K562 (cell line): ENCODE data around the gene GPD2. TPM values are rescaled to one million over a fixed set of nuclear protein-coding genes. Genes with fewer than 3 reads are reported as not detected.

Source experiments
- ATAC-seq: fragments of 200-7000 bp; cut with Tn5 transposase; 3 replicates; pipeline ENCODE4 v1.9.1; 2020; ENCODE audit warnings: moderate library complexity
- BruUV-seq: library from RNA; stranded (reverse); fragments of 400-500 nt; replicated peaks from 2 replicates; lab custom pipeline; 2021; lab: Mats Ljungman, UMichigan
- CTCF ChIA-PET: fragments of 300-600 bp; formaldehyde crosslinking; extraction: SDS; loops from one replicate; lab custom pipeline; 2021; ENCODE audit warnings: low intra/inter-chr PET ratio; lab: Yijun Ruan, JAX
- POLR2A ChIA-PET: fragments of 300-600, 350-650 bp; sonication (Branson Sonifier 250); formaldehyde crosslinking; extraction: SDS; loops from one replicate; lab custom pipeline; 2021; ENCODE audit warnings: antibody characterized with exemption, inconsistent platforms; lab: Yijun Ruan, JAX
- DNase-seq, 4 experiments: peaks; one replicate each; pipeline versions ENCODE4 v3.0.0 to v3.0.0-alpha.2; 2011 to 2018; ENCODE audit warnings: low spot score in 3 of 4, mixed read lengths in 3 of 4; ENCODE audit errors: extremely low read depth in 1 of 4
- FAIRE-seq: peaks from 2 replicates; lab custom pipeline; 2011; peaks lifted over from hg19 to GRCh38; lab: Jason Lieb, UNC
- H2AFZ ChIP-seq: 2 replicates; pipeline ENCODE4 v1.6.0; 2011; ENCODE audit warnings: low read depth, low read length, control low read depth, inconsistent platforms
- H3K27ac ChIP-seq: fragments of 200-600 bp; 3 replicates; pipeline ENCODE4 v1.8.0; 2011; ENCODE audit warnings: low read depth, mild to moderate bottlenecking, control low read depth, inconsistent platforms, low read length, moderate library complexity, mixed read lengths; ENCODE audit errors: extremely low read depth
- H3K27me3 ChIP-seq, 2 experiments: fragments of 300-600 bp in 1 of 2; 2 replicates in 1 of 2; 3 replicates in 1 of 2; pipeline versions ENCODE4 v1.6.0 to v1.8.0; 2011; ENCODE audit warnings: inconsistent platforms in 2 of 2, low read length in 2 of 2, mild to moderate bottlenecking in 1 of 2, mixed read lengths in 1 of 2, moderate library complexity in 1 of 2; ENCODE audit not compliant: control insufficient read depth in 2 of 2, insufficient read depth in 2 of 2
- H3K36me3 ChIP-seq: fragments of 300-600 bp; 3 replicates; pipeline ENCODE4 v1.8.0; 2011; ENCODE audit warnings: mild to moderate bottlenecking, low read length, inconsistent platforms; ENCODE audit not compliant: control insufficient read depth, insufficient read depth
- H3K4me1 ChIP-seq, 2 experiments: fragments of 200-600 bp in 1 of 2; replicated peaks in 1 of 2; 2 replicates in 1 of 2; 3 replicates in 1 of 2; pipeline versions ENCODE4 v1.5.1 to v1.8.0; 2011; ENCODE audit warnings: inconsistent platforms in 2 of 2, low read length in 2 of 2, mild to moderate bottlenecking in 1 of 2, mixed read lengths in 1 of 2, moderate library complexity in 1 of 2; ENCODE audit not compliant: control insufficient read depth in 2 of 2, insufficient read depth in 2 of 2
- H3K4me2 ChIP-seq: 2 replicates; pipeline ENCODE4 v1.6.1; 2011; ENCODE audit warnings: low read length, control low read depth, inconsistent platforms, mixed read lengths; ENCODE audit not compliant: insufficient read depth
- H3K4me3 ChIP-seq: fragments of 200-600 bp; sonication (generic), shearing (Covaris generic); 2 replicates; pipeline ENCODE4 v1.5.1; 2016; ENCODE audit warnings: control low read depth, inconsistent platforms
- H3K79me2 ChIP-seq: fragments of 200-600 bp; 3 replicates; pipeline ENCODE4 v1.8.0; 2011; ENCODE audit warnings: low read length, inconsistent platforms; ENCODE audit not compliant: control insufficient read depth, insufficient read depth
- H3K9ac ChIP-seq, 2 experiments: 2 replicates each; pipeline versions ENCODE4 v1.6.0 to v1.6.1; 2011; ENCODE audit warnings: low read depth in 2 of 2, low read length in 2 of 2, control low read depth in 1 of 2, inconsistent platforms in 1 of 2, mild to moderate bottlenecking in 1 of 2, mixed read lengths in 1 of 2; ENCODE audit not compliant: insufficient read depth in 1 of 2
- H3K9me1 ChIP-seq: one replicate; pipeline ENCODE4 v1.6.0; 2011; ENCODE audit warnings: inconsistent platforms, mild to moderate bottlenecking, low read length, moderate library complexity; ENCODE audit not compliant: control insufficient read depth, insufficient read depth
- H3K9me3 ChIP-seq: replicated peaks from 2 replicates; pipeline ENCODE4 v1.5.1; 2011; ENCODE audit warnings: low read depth, low read length, inconsistent platforms; ENCODE audit not compliant: control insufficient read depth, insufficient read depth
- H4K20me1 ChIP-seq: replicated peaks from 2 replicates; pipeline ENCODE4 v1.6.1; 2011; ENCODE audit warnings: low read length, inconsistent platforms, mixed read lengths; ENCODE audit not compliant: control insufficient read depth, insufficient read depth
- ASH1L ChIP-seq: fragments of 450-650 bp; IDR thresholded peaks from 2 replicates; pipeline ENCODE4 v1.6.1; 2018; ENCODE audit warnings: borderline replicate concordance, mild to moderate bottlenecking, low read depth; ENCODE audit not compliant: partially characterized antibody
- EGR1 ChIP-seq: fragments of 450-650 bp; conservative IDR thresholded peaks from 2 replicates; pipeline ENCODE4 v1.6.1; 2017; ENCODE audit warnings: mild to moderate bottlenecking
- MCM7 ChIP-seq, 2 experiments: fragments of 450-650 bp; IDR thresholded peaks; 2 replicates each; pipeline ENCODE4 v1.6.1; 2016 to 2018
- PHF20 ChIP-seq: fragments of 450-650 bp; IDR thresholded peaks from 2 replicates; pipeline ENCODE4 v1.6.1; 2018; ENCODE audit not compliant: partially characterized antibody
- POLR3A ChIP-seq: IDR thresholded peaks from 2 replicates; pipeline ENCODE4 v1.6.1; 2011; ENCODE audit warnings: borderline replicate concordance, mild to moderate bottlenecking, moderate library complexity; ENCODE audit not compliant: insufficient read length, insufficient read depth; ENCODE audit errors: extremely low read depth
- SMAD3 ChIP-seq: fragments of 450-650 bp; formaldehyde crosslinking; conservative IDR thresholded peaks from 2 replicates; pipeline ENCODE4 v1.4.0; 2020; ENCODE audit warnings: mild to moderate bottlenecking
- ZNF830 ChIP-seq: fragments of 250-450 bp; sonication (Bioruptor Pico); IDR thresholded peaks from 2 replicates; pipeline ENCODE4 v1.5.0; 2021; ENCODE audit warnings: mild to moderate bottlenecking
- WGBS: fragments of 100-300 bp; shearing (Covaris generic); methylation state at CpG from one replicate; pipeline ENCODE4 v1.1.6; 2016; ENCODE audit warnings: low coverage, mixed read lengths; ENCODE audit not compliant: insufficient coverage; ENCODE audit errors: missing lambda C conversion rate; 5-methylcytosine and 5-hydroxymethylcytosine counted together
- in situ Hi-C: fragments of 300-500 bp; cut with MboI; formaldehyde crosslinking; loops from 4 replicates; pipeline ENCODE4 v1.15.0; 2018; ENCODE audit warnings: inconsistent platforms, mixed read lengths
- intact Hi-C: fragments of 100-400 bp; cut with micrococcal nuclease; formaldehyde crosslinking; loops from 2 replicates; pipeline ENCODE4 v1.14.2; 2022
- polyA plus RNA-seq, 8 experiments: library from polyadenylated mRNA; depleted of rRNA in 4 of 8; stranded (reverse) in 5 of 8; unstranded in 3 of 8; fragments of >200 nt; fragmentation: Nextera tagmentation in 2 of 8; fragmentation: Illumina TruSeq in 1 of 8; extraction: Ambion mirVana in 2 of 8; extraction: Trizol in 1 of 8; gene quantifications; 2 replicates each; pipeline versions ENCODE4 v1.2.1 to v1.2.3, GENCODE V29; 2011 to 2014; ENCODE audit warnings: inconsistent platforms in 1 of 8, missing spikeins in 1 of 8
- total RNA-seq, 7 experiments: library from RNA; depleted of rRNA in 6 of 7; stranded (reverse); fragments of >200 nt in 6 of 7; fragmentation: Illumina TruSeq in 2 of 7; extraction: Trizol in 2 of 7; gene quantifications; 2 replicates each; pipeline versions ENCODE4 v1.2.1 to v1.2.3, GENCODE V29; 2011 to 2021; ENCODE audit warnings: low replicate concordance in 1 of 7
- TF ChIP-seq, protein P1 (sequence below): fragments of 250-450 bp; sonication (Bioruptor Pico); IDR thresholded peaks from 2 replicates; pipeline ENCODE4 v1.4.0; 2020
- TF ChIP-seq, protein P2 (sequence below): fragments of 200-800 bp; sonication (Bioruptor generic); IDR thresholded peaks from 2 replicates; pipeline ENCODE4 v1.6.1; 2017; ENCODE audit warnings: missing genetic modification characterization, missing compliant biosample characterization

Gene GPD2
- total and polyA plus RNA-seq, 9 of the 15 experiments (the other 6 are each of a cell fraction or from before 2014, with no cell fraction given) = 5.2 to 39.2 (median 19.0) TPM

DNA sequence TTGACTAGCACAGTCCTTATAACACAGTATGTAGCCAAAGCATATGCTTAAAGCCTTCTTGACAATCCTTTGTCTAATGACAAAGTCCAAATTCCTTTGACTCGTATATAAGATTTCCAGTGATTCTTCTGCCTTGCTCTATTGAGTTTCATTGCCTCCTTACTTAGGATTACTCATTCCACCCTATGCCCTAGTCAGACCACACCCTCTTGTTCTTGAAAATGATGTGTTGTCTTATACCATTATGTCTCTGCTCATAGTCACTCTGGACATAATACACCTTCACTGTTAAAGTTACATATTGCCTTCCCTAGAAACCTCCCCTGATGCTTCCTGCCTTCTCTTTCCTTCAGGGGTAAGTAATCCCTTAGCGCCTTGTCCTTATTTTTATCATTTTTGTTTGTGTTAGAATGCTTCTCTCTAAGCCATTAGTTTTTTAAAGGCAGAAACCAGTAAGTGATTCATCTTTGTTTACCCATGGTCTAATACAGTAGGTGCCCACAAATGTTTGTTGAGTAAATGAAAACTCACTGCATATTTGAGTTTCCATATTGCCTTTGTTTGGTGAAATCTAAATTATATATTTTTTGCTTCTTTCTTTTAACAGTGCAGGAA, 19.3 kb downstream of the GPD2 start:
- Histone ChIP-seq H3K4me3 (no peak overlapping the region), H3K9me1 (no peaks in the 10 kb centered on the region)
- TF ChIP-seq ASH1L (no peak), POLR3A (no peak), ZNF830 (CRISPR knock-in tag) (no peak)
- TF ChIP-seq, all 486 proteins: peak for 0
- H3K79me2 ChIP-seq = 0 out of 3 replicates have a peak, but pooled peaks cover 2% of the 10 kb centered on the region
- no peaks in the 10 kb centered on the region for H4K20me1 ChIP-seq
- H3K4me2 ChIP-seq = no peak overlapping the region
- in situ Hi-C loops = no loop called here
- H3K4me1 ChIP-seq = no peaks in the 10 kb centered on the region; a peak in 2 of 5 replicates
- H3K27ac ChIP-seq = no peak overlapping the region
- intact Hi-C loops = no loop called here
- no peak overlapping the region for H2AFZ ChIP-seq
- no peaks in the 10 kb centered on the region for H3K36me3 ChIP-seq
- no peaks in the 10 kb centered on the region for H3K27me3 ChIP-seq
- DNase-seq (no peak), FAIRE-seq (no peak), ATAC-seq (peak; percentile 24; the same call in 1 of the 3 replicates)
- POLR2A ChIA-PET = no interaction called here
- H3K9ac ChIP-seq = no peak overlapping the region
- BruUV-seq = no TSS peak
- WGBS = 43% methylated on average over 2 of the region's 2 CpGs
- H3K9me3 ChIP-seq = no peaks in the 10 kb centered on the region
- CTCF ChIA-PET = no interaction called here

DNA sequence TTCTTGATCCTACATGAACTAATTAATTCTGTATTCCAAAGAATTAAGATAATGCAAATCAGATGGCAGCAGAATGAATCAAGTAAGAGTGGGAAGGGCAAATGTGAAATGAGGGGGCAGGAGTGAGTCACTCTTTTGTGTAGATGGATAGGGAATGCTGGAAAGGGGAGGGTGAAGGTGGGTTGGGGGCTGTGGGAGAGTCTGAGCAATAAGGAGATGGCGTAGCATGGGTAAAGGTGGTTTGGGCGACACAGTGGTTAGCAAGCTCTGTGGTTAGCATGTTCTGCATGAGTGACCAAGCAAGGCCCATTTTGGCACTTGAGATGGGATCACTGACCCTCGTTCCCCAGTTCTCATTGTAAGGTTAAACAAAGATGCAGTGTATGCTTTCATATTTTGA, 20.4 kb downstream of the GPD2 start:
- Histone ChIP-seq H3K4me2 (no peak overlapping the region), H3K9me3 (no peaks in the 10 kb centered on the region), H3K79me2 (0 out of 3 replicates have a peak, but pooled peaks cover 2% of the 10 kb centered on the region), H3K4me3 (no peak overlapping the region), H3K27ac (no peak overlapping the region), H3K9ac (no peak overlapping the region), H3K9me1 (no peaks in the 10 kb centered on the region), H2AFZ (no peak overlapping the region), H3K4me1 (no peaks in the 10 kb centered on the region; a peak in 2 of 5 replicates), H3K36me3 (no peaks in the 10 kb centered on the region), H4K20me1 (no peaks in the 10 kb centered on the region), H3K27me3 (no peaks in the 10 kb centered on the region)
- BruUV-seq = no TSS peak
- 30% methylated on average over 2 of the region's 3 CpGs for WGBS
- ChIA-PET CTCF (no interaction called here), POLR2A (no interaction called here)
- no peak for FAIRE-seq
- DNase-seq = no peak
- no peak for ATAC-seq
- in situ Hi-C loops = no loop called here
- intact Hi-C loops = no loop called here
- TF ChIP-seq SMAD3 = no peak
- TF ChIP-seq EGR1 = peak; percentile 75
- no peak for TF ChIP-seq MCM7 (IDR thresholded peaks at IDR 0.05)
- TF ChIP-seq, protein P1, sequence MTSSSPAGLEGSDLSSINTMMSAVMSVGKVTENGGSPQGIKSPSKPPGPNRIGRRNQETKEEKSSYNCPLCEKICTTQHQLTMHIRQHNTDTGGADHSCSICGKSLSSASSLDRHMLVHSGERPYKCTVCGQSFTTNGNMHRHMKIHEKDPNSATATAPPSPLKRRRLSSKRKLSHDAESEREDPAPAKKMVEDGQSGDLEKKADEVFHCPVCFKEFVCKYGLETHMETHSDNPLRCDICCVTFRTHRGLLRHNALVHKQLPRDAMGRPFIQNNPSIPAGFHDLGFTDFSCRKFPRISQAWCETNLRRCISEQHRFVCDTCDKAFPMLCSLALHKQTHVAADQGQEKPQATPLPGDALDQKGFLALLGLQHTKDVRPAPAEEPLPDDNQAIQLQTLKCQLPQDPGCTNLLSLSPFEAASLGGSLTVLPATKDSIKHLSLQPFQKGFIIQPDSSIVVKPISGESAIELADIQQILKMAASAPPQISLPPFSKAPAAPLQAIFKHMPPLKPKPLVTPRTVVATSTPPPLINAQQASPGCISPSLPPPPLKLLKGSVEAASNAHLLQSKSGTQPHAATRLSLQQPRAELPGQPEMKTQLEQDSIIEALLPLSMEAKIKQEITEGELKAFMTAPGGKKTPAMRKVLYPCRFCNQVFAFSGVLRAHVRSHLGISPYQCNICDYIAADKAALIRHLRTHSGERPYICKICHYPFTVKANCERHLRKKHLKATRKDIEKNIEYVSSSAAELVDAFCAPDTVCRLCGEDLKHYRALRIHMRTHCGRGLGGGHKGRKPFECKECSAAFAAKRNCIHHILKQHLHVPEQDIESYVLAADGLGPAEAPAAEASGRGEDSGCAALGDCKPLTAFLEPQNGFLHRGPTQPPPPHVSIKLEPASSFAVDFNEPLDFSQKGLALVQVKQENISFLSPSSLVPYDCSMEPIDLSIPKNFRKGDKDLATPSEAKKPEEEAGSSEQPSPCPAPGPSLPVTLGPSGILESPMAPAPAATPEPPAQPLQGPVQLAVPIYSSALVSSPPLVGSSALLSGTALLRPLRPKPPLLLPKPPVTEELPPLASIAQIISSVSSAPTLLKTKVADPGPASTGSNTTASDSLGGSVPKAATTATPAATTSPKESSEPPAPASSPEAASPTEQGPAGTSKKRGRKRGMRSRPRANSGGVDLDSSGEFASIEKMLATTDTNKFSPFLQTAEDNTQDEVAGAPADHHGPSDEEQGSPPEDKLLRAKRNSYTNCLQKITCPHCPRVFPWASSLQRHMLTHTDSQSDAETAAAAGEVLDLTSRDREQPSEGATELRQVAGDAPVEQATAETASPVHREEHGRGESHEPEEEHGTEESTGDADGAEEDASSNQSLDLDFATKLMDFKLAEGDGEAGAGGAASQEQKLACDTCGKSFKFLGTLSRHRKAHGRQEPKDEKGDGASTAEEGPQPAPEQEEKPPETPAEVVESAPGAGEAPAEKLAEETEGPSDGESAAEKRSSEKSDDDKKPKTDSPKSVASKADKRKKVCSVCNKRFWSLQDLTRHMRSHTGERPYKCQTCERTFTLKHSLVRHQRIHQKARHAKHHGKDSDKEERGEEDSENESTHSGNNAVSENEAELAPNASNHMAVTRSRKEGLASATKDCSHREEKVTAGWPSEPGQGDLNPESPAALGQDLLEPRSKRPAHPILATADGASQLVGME = no peak
- no peak for TF ChIP-seq PHF20
- TF ChIP-seq, protein P2, sequence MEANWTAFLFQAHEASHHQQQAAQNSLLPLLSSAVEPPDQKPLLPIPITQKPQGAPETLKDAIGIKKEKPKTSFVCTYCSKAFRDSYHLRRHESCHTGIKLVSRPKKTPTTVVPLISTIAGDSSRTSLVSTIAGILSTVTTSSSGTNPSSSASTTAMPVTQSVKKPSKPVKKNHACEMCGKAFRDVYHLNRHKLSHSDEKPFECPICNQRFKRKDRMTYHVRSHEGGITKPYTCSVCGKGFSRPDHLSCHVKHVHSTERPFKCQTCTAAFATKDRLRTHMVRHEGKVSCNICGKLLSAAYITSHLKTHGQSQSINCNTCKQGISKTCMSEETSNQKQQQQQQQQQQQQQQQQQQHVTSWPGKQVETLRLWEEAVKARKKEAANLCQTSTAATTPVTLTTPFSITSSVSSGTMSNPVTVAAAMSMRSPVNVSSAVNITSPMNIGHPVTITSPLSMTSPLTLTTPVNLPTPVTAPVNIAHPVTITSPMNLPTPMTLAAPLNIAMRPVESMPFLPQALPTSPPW (CRISPR knock-in tag) = no peak
